GM19463 (cell line): Measurements from ENCODE around the gene UFSP1.
"Not testable (repeated sequence)": the region's sequence is repeated elsewhere in the genome, so short reads cannot be mapped to it uniquely, and the experiment has no call there.

Experiments used
- ATAC-seq: cut with Tn5 transposase; IDR thresholded peaks from one replicate; pipeline ENCODE4 v1.9.1; 2021; ENCODE audit warnings: mild to moderate bottlenecking, moderate library complexity; ENCODE audit not compliant: unreplicated experiment

Gene UFSP1

GRCh38 chr7:100888988-100889750 is at the start of gene UFSP1:
TSS of gene UFSP1 (minus strand) at chr7:100889715. CDS start at chr7:100889271, 444 bp downstream.
- peak; percentile 23 for ATAC-seq

GRCh38 chr7:100936167-100936566 is 46.7 kb upstream of the UFSP1 start:
- ATAC-seq, result not testable (repeated sequence)

- not testable (repeated sequence) for ATAC-seq
Observed at GRCh38 chr7:100935381-100935780, 45.9 kb upstream of the UFSP1 start.

- ATAC-seq, result no peak
Observed at GRCh38 chr7:100933734-100934133, 44.2 kb upstream of the UFSP1 start.

- no peak for ATAC-seq
Observed at GRCh38 chr7:100929808-100930174, 40.3 kb upstream of the UFSP1 start.

- ATAC-seq, result not testable (repeated sequence)
Observed at GRCh38 chr7:100923616-100924015, 34.1 kb upstream of the UFSP1 start.

- ATAC-seq, result no peak
Observed at GRCh38 chr7:100921039-100921438, 31.5 kb upstream of the UFSP1 start.

- not testable (repeated sequence) for ATAC-seq
Observed at GRCh38 chr7:100919779-100920437, 30.4 kb upstream of the UFSP1 start.

- ATAC-seq, result not testable (repeated sequence)
Observed at GRCh38 chr7:100919335-100919734, 29.8 kb upstream of the UFSP1 start.

- no peak for ATAC-seq
Observed at GRCh38 chr7:100914879-100915447, 25.4 kb upstream of the UFSP1 start.

- no peak for ATAC-seq
Observed at GRCh38 chr7:100914208-100914878, 24.8 kb upstream of the UFSP1 start.

- no peak for ATAC-seq
Observed at GRCh38 chr7:100911484-100911883, 22.0 kb upstream of the UFSP1 start.

- ATAC-seq, result not testable (repeated sequence)
Observed at GRCh38 chr7:100910443-100910842, 20.9 kb upstream of the UFSP1 start.

- no peak for ATAC-seq
Observed at GRCh38 chr7:100908512-100908911, 19.0 kb upstream of the UFSP1 start.

GRCh38 chr7:100902638-100903037 is 13.1 kb upstream of the UFSP1 start:
- ATAC-seq, result no peak

GRCh38 chr7:100901921-100902332 is 12.4 kb upstream of the UFSP1 start:
- no peak for ATAC-seq

- no peak for ATAC-seq
Observed at GRCh38 chr7:100900978-100901377, 11.5 kb upstream of the UFSP1 start.

- no peak for ATAC-seq
Observed at GRCh38 chr7:100899432-100899831, 9.9 kb upstream of the UFSP1 start.

- ATAC-seq, result no peak
Observed at GRCh38 chr7:100897772-100898454, 8.4 kb upstream of the UFSP1 start.

- ATAC-seq, result no peak
Observed at GRCh38 chr7:100896732-100897608, 7.5 kb upstream of the UFSP1 start.
